Stimulated activated CD4-positive, alpha-beta T cell treated with anti-CD3 and anti-CD28 coated beads, Interleukin-4, amount 100 ng/mL, for 48 hours (primary cell): ENCODE results near the gene STX8.
A peak's percentile ranks its signal among the peaks of the same experiment; 100 is the strongest.

Source experiments
- DNase-seq, 2 donors: peaks; one replicate each; pipeline ENCODE4 v3.0.0-alpha.2; 2020; ENCODE audit warnings: low read depth in 2 of 2

Gene STX8

DNA sequence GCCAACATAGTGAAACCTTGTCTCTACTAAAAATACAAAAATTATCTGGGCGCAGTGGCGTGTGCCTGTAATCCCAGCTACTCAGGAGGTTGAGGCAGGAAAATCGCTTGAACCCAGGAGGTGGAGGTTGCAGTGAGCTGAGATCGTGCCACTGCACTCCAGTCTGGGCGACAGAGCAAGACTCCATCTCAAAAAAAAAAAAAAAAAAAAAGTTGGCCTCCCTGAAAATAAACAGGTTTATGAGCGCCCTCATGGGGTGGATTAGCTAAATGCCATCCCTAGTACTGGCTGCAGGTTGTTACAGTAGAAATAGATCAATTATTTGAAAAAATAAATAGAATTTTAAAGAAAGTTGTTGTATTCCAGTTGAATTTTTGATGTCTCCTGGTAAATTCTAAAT is 20.9 kb downstream of the STX8 start:
- peak; percentile 29 to 37 for DNase-seq

DNA sequence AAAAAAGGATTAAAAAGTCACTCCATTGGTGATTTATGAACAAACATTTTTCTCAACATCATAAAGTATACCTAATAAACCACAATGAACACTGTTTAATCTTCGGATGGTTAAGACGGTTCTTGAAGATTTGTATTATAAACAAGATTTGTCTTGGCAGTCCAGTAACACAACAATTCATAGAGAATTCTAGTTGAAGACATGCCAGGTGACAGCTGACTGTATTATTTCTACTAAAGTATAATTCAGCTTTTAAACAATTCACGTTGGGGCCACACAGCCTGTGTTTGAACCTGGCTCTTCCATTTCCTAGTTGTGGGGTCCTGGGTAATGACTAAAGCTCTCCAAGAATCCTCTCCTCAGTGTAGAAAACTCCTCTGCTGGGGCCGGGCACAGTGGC is 22.0 kb downstream of the STX8 start:
- DNase-seq = no peak

DNA sequence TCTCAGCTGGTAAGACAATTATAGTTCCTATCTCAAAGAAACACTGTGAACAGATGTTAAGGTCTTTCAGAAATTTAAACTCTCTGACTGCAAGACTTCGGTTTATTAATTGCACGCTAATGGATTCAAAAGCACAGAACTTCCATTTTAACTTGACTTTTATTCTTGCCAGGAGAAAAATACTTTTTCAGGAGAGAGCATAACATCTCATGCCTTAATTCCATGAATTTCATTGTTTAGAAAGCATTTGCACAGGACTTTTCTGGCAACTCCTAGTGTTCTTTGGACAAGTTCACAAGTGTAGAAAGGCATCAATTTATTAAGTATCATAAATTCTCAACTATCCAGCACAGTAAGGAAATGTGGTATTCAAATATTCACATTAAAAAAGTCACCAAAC is 22.4 kb downstream of the STX8 start:
- no peak for DNase-seq

DNA sequence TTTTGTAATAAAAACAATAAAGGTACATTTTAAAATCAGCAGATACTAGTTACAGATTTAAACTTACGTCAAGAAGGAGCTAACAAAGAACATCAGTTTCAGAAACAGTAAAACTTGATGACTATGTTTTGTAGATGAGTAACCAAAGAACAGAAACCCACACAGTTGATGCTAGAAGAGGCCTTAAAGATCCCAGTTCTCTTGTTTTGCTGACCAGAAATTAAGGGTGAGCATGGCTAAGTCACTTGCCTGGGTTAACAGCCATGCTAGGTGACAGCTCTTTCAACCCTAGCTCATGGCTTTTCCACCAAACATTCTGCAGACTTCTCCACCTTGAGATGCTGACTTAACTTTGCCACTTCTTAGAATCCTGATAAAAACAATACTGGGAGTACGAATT is 26.4 kb downstream of the STX8 start:
- no peak for DNase-seq

DNA sequence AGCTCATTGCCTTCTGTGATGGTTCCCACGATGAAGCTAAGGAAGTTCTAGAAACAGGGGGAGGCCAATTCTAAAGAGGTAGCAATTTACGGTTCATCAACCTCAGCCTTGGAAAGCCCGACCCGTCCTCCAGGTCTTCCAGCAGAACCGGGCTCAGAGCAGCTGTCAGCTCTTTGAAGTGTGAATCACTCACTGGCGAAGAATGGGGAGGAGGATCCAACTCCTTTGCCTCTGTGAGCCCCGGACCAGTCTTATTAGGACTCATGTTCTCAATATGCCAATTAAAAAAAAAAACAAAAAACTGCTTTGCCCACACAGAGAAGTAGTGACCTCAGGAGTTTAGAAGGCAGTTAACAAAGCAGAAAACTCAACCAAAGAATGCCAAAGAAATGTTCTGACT is 31.4 kb downstream of the STX8 start:
- DNase-seq = no peak

DNA sequence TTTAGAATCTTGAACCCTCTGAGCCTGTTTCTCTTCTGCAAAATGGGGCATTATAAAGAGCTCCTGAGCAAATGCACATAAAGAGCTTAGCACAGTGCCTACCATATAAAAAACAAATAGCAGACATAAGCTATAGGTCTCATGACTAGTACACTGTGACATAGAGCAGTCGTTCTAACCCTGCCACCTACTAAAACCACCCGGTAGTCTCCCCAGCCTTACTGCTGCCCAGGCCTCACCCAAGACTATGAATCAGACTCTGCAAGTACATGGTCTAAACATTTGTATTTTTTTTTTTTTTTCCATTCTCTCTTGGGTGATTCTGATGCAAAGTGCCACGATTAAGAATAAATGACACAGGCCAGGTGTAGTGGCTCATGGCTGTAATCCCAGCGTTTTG is 33.9 kb downstream of the STX8 start:
- DNase-seq = no peak

DNA sequence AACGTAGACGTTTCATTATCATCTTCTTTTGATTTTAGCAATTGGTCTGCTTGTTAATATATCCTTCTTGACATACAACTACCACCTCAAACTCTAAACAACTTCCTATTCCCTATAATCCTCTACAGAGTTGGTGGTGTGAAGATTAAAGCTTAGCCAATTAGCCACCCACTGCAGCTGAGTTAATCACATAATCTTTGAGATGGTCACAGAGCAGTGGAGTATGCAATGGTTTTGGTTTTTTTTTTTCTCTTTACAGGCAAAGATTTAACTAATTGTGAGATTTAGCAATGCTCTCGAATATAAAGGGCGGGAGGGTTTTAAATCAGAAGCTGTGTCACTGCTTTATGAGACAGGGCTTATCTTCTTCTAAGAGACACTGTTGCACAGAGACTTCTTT is 37.0 kb downstream of the STX8 start:
- DNase-seq = no peak

DNA sequence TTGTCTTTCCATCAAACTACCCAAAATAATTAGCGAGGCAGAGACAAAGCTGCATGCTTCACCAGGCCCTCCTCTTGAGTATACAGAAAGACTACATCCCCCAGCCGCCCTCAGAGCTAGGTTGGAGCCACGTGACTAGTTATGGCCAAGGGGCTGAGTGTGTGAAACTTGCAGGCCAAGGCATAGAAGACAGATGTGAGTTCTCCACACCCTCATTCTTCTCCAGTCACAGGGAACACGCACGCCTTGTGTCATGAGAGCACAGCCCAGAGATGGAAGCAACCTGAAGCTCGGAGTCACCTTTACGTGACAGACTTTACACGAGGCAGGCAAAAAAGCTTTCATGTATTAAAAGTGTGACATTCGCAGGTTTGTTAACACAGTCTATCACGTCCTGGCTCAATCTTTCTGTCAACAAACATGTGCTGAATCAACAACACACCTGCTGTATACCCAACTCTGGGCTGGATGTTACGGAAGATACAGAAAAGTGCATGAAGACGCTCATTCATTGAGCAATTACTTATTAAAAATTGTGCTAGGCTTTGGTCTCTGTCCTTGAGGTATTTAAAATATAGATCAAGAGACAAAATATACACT is 38.3 kb downstream of the STX8 start:
- DNase-seq = no peak

DNA sequence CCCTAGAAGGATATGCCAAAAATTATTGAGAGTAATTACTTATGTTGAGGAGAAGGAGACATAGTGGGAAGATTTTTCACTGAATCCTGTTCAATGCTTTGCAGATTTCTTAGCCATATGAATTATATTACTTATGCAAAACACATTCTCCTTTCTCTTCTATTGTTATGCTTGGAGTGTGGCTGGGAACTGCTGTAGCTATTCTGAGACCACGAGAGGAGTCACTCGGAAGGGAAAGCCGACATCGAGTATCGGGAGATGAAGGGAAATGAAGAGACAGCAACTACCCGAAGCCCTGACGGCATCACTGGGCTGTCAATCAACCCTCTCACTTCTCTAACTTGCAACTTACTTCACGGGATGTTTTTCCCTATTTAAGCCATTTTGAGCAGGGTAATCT is 39.6 kb downstream of the STX8 start:
- no peak for DNase-seq

DNA sequence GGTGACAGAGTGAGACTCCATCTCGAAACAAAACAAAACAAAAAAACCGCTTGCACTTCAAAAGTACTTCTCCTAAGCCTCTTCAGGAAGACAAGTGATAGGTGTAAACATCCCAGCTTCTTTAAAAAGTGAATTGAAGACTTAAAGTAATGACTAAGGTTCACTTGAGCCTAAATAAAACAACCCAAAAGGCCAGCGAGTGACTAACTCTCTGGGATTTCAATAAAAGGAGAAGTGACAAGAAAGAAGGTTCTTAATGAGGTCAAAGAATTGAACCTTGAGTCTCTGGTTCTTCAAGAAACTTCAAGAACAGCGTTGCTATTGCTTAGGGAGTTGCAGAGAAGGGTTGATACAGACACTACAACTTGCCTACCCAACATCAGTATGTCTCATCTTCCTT is 42.2 kb downstream of the STX8 start:
- no peak for DNase-seq

DNA sequence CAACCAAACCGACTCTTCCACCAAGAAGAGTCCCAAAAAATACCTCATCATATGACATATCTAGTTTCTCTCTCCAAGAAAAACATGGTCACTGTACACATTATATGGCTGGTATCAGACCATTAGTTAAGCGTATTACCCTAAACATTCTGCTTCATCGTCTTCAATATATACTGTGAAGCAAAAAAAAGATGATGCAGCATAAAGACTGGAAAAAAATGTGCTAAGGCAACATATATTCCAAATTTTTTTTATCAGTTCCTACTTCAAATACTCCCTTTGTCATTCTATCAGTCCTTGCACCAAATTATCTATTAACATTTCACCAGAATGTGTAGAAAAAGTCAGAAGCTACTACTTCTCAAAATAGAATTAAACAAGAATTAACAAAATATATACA is 42.9 kb downstream of the STX8 start:
- no peak for DNase-seq

DNA sequence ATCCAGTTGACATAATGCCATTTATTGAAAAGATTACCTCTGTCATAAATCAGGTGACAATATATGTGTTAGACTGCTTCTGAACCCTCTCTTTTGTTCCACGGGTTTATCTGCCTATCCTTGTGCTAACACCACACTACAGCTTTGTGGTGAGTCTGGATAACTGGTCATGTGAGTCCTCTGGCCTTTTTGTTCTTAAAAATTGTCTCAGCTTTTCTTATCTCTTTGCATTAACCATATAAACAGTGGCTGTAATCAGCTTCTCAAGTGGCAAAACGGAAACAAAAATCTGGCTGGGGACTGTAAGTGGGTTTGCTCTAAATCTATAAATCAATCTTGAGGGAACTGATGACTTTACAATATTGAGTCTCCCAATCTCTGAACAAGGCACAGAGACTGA is 44.6 kb downstream of the STX8 start:
- no peak for DNase-seq

DNA sequence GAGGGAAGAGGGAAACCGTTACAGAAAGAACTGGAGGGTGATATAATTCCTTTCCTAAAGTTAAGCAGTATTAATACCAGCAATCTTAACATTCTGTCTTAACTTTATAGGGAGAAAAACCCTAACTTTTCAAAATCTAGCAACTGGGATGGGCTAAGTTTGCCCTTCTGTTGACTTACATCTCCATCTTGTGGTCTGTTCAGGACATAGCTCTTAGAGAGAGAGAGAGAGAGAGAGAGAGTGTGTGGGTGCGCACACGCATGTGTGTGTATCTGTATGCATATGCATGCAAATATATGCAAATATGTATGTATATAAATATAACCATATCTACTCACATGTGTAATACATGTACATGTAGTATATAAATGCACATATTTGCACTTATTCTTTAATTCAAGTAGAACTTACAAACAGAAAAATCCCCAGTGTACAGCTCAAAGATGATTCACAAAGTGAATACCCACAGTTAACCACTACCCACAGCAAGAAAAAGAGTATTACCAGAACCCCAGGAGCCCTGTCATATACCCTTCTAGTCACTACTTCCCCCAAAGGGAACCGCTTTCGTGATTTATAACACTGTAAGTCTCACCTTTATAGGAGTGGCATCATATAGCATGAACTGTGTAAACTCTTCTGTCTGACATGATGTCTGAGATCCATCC is 46.5 kb downstream of the STX8 start:
- no peak for DNase-seq

DNA sequence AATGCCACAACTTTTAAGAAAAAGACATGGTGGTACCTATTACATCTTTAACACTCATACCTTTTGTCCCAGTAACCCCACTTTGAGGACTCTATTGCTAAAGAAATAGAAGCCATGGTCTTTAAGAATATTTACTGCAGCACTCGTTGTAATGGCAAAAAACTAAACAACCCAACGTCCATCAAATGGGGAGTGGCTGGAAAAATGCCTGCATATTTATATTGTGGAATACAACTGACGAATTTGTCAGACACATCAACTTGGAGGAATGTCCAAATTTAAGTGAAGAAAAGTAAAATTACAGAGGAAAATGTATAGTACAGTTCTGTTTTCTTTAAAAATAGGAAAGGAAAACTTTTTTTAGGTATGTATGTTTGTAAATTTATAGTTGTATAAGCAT is 47.8 kb downstream of the STX8 start:
- DNase-seq = no peak

DNA sequence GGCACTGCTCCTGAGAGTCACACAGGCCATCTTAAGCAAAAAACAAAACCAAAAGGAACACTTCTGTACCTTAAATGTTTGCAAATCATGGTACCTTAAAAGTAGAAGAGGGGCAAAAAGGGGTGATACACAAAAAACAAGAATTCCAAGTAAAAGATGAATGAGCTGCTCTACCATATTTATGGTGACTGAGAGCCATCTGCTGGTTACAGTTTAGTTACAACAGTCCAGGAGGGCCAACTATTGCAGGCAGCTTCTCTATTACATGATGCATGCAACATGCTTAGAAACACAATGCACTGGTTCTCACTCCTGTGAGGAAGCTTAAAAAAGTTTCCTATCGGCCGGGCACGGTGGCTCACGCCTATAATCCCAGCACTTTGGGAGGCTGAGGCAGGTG is 53.5 kb downstream of the STX8 start:
- no peak for DNase-seq

DNA sequence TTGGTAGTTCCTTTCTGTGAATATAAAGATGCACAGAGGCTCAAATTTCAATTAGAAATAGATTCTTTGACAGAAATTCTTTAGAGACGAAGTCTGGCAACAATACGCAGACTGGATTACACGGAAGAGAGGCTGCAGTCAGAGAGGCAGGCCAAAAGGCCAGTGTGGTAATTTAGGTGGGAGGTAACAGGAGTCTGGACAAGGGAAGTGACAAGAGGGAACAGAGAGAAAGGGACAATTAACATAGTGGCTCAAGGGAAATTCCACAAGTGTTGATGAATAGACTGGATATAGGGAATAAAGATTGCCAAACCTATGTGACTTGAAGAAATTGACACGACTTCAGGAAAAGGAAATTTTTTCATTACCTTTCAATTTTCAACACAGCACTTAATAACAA is 54.6 kb downstream of the STX8 start:
- DNase-seq = no peak

DNA sequence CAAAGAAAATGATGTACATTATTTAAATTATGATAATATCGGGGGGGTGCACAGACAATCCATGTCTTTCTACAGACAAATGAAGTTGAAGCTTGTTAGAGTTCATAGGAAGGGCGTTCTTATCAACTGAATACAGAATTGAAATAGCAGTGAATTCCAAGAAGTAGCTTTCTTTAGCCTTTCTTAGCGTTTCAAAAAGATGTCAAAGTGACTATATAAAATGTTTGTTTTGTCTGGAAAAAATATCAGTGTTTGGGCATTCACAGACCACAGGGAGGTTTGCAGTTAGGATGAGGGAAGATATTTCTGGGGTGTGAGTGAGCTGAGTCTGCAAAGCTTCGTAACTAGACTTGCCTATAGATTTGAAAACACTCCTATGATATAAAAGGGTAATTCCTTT is 55.0 kb downstream of the STX8 start:
- DNase-seq = no peak

DNA sequence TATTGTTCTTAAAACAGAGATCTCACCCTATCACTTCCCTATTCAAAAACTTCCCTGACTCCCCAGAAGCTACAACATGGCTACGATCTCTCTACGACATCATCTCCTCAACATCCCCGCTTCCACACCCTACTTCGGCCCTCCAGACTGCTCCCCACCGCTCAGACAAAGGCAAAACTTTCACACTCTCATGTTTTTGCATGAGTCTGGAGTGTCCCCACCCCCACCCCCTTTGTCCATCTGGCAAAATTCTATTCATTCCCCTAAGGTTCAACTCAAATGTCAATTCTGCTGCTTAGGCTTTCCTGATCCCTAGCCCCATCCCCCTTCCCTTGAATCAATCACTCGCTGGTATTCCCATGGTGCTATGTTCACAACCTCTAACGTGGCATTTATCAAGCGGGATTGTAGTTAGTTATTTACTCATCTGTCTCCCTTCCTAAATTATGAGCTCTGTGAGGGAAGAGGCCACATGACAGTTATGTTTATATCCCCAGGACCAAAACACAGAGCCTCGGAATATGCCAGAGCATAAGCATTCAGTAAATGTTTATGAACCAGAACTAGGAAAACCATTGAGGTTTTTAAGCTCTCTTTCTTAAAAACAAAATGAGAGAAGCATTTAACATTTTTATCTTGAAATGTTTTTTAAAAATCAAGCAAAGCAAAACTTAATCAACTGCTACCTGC is 55.9 kb downstream of the STX8 start:
- no peak for DNase-seq

DNA sequence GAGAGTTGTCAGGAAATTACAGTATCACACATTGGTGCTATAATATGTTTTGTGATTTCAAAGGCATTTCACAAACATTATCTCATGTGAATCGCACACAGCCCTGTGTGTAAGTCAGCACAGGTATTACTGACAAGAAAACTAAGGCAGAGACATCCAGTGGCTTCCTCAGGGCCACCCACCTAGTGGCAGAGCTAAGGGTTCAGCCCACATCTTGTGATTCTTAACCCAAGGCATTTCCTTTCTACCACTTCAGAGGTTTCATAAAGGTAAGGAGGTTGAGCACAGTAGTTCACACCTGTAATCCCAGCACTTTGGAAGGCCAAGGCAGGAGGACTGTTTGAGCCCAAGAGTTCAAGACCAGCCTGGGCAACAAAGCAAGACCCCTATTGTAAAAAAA is 58.2 kb downstream of the STX8 start:
- DNase-seq = no peak

DNA sequence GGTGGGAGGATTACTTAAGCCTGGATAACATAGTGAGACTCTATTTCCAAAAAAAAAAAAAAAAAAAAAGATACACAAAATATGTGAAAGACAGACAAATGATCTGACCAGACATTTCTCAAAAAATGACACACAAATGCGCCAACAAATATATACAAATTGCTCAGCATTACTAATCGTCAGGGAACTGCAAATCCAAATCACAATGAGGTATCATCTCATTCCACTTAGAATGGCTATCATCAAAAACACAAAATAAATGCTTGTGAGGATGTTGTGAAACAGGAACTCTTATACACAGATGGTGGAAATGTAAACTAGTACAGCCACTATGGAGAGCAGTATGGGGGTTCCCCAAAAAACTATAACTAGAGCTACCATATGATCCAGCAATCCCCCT is 62.4 kb downstream of the STX8 start:
- no peak for DNase-seq

DNA sequence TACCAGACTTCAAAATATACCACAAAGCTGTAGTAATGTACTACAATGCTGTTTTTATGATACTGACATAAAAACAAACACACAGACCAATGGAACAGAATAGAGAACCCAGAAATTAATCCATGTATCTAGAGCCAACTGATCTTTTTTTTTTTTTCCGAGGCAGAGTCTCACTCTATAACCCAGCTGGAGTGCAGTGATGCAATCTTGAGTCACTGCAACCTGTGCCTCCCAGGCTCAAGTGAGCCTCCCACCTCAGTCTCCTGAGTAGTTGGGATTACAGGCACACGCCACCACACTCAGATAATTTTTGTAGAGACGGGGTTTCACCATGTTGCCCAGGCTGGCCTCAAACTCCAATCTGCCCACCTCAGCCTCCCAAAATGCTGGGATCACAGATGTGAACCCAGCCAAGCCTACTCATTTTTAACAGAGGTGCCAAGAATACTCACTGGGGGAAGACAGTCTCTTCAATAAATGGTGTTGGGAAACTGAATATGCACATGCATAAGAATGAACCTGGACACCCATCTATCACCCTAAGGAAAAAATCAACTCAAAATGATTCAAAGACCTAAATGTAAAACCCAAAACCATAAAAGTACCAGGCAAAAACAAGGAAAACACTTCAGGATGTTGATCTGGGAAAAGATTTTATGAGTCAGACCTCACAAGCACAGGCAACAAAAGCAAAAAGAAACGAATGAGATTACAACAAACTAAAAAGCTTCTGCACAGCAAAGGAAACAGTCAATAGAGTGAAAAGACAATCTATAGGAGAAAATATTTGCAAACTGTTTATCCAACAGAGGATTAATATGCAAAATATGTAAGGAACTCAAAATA is 63.1 kb downstream of the STX8 start:
- DNase-seq = no peak

DNA sequence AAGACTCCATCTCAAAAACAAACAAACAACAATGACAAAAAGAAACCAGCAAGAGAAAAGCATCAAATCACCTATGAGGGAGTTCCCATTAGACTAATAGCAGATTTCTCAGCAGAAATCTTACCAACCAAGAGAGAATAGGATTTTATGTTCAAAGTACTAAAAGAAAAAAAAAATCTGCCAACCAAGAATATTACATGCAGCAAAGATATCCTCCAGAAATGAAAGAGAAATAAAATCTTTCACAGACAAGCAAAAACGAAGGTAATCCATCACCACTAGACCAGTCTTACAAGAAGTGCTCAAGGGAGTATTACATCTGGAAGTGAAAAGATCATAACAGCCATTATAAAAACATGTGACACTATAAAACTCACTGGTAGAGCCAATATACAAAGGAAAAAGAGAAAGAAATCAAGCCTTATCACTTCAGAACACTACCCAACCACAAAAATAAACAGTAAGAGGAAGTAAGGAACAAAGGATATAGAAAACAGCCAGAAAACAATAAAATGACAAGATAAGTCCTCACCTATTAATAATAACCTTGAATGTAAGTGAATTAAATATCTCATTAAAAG is 66.3 kb downstream of the STX8 start:
- DNase-seq = no peak
